ENCODE measurements around the gene CRTAC1. TPM values are rescaled to one million over a fixed set of nuclear protein-coding genes. Genes with fewer than 3 reads are reported as not detected.
A peak's percentile ranks its signal among the peaks of the same experiment; 100 is the strongest.

Gene CRTAC1
- total RNA-seq, 1 donor from 2014 or later, result 2.3 TPM

DNA sequence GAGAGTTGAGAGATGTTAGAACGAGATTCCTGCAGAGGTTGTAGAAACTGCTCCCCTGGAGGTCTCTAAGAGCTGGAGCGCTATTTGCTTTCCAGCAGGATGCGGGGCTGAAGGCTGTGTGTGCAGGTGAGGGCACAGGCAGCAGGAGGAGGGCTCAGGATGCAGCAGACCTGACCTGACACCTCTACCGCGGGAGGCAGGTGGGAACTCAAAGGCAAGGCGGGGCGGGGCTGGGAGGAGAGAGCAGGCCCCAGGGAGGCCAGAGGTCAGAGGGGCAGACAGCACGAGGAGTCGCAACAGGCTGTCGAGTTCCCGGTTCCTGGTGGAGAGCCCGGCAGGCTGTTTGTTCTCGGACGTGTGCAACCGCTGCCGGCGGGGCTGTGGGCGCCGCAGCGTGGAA lies 7.9 kb upstream of the CRTAC1 start:
- TF ChIP-seq, protein P1, sequence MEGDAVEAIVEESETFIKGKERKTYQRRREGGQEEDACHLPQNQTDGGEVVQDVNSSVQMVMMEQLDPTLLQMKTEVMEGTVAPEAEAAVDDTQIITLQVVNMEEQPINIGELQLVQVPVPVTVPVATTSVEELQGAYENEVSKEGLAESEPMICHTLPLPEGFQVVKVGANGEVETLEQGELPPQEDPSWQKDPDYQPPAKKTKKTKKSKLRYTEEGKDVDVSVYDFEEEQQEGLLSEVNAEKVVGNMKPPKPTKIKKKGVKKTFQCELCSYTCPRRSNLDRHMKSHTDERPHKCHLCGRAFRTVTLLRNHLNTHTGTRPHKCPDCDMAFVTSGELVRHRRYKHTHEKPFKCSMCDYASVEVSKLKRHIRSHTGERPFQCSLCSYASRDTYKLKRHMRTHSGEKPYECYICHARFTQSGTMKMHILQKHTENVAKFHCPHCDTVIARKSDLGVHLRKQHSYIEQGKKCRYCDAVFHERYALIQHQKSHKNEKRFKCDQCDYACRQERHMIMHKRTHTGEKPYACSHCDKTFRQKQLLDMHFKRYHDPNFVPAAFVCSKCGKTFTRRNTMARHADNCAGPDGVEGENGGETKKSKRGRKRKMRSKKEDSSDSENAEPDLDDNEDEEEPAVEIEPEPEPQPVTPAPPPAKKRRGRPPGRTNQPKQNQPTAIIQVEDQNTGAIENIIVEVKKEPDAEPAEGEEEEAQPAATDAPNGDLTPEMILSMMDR (IDR thresholded peaks at IDR 0.05; ENCODE audit: borderline replicate concordance), result no peak

DNA sequence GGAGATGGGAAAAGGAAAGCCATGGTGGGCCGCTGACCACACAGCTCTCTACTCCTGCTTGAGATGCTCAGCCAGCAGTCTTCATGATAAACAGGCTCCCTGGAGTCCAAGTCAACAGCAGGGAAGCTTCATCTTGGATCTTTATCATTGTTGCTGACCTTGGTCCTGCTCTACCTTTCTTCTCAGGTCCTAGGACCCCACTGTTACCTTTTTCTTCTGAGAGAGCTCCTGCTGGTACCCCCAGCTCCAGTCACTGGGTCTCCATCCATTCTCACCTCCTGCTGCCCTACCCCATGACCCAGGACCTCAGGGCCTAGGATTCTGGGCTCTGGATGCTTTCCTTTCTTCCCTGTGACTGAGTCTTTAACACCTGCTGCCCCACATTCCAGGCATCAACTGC lies 5.2 kb upstream of the CRTAC1 start:
- H3K27ac ChIP-seq (replicated peaks), result no peak overlapping the region
- no peak for DNase-seq
- H3K27me3 ChIP-seq (ENCODE audit: low read depth), result peaks cover 95% of the 10 kb centered on the region
- H3K9me3 ChIP-seq (replicated peaks), result no peaks in the 10 kb centered on the region
- no peak overlapping the region for H3K4me3 ChIP-seq
- H3K4me1 ChIP-seq, result peaks cover 12% of the 10 kb centered on the region
- no peaks in the 10 kb centered on the region for H3K36me3 ChIP-seq
- intact Hi-C loops (cut with micrococcal nuclease), result no loop called here
- TF ChIP-seq, protein P1 (IDR thresholded peaks at IDR 0.05; ENCODE audit: borderline replicate concordance), result no peak

More for the DNA sequence above, 7.9 kb upstream of the CRTAC1 start:
- H3K36me3 ChIP-seq, result no peaks in the 10 kb centered on the region
- H3K27me3 ChIP-seq (ENCODE audit: low read depth), result peaks cover 97% of the 10 kb centered on the region
- H3K27ac ChIP-seq (replicated peaks), result no peak overlapping the region
- no peak for DNase-seq
- H3K4me1 ChIP-seq, result peaks cover 6% of the 10 kb centered on the region
- H3K9me3 ChIP-seq (replicated peaks), result no peaks in the 10 kb centered on the region
- intact Hi-C loops (cut with micrococcal nuclease), result no loop called here
- H3K4me3 ChIP-seq, result no peak overlapping the region

DNA sequence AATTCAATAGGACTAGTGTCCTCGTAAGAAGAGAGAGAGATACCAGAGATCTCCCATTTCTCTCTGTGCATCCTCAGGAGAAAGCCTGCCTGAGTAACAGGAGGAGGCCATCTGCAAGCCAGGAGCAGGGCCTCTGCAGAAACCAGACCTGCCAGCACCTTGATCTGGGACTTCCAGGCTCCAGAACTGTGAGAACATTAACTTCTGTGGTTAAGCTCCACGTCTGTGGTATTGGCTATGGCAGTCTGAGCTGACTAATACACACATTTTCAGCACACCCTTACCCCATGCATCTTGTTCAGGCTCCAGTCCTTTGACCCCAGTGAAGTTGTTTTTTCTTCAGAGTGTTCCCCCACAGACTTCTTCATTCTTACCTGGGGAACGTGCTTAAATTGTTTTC lies 3.1 kb upstream of the CRTAC1 start:
- H3K9me3 ChIP-seq (replicated peaks), result no peaks in the 10 kb centered on the region
- no peaks in the 10 kb centered on the region for H3K36me3 ChIP-seq
- DNase-seq, result no peak
- no peak overlapping the region for H3K4me3 ChIP-seq
- peaks cover 97% of the 10 kb centered on the region for H3K27me3 ChIP-seq (ENCODE audit: low read depth)
- intact Hi-C loops (cut with micrococcal nuclease), result no loop called here
- TF ChIP-seq, protein P1 (IDR thresholded peaks at IDR 0.05; ENCODE audit: borderline replicate concordance), result no peak
- no peak overlapping the region for H3K27ac ChIP-seq (replicated peaks)
- H3K4me1 ChIP-seq, result peaks cover 21% of the 10 kb centered on the region

DNA sequence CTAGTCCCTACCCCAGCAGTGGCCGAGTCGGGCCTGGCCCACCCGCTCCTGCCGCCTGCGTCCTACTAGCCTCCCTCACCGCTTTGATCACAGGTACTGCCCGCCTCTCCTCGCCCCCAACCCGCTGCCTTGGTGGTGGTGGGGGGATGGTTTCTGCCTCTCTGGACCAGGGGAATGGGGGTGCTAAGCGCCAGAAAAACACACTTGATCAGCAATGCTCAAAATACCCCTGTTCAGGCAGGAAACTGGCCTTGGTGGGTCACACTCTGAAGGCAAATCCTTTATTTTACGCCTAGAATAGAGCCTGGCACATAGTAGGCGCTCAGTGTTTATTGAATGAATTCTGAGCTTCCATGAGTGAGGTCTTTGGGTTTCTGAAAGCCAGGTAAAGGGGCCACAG lies 1.0 kb upstream of the CRTAC1 start:
- Histone ChIP-seq H3K4me1 (peaks cover 21% of the 10 kb centered on the region), H3K27me3 (ENCODE audit: low read depth) (peaks cover 97% of the 10 kb centered on the region), H3K36me3 (no peaks in the 10 kb centered on the region), H3K9me3 (replicated peaks) (no peaks in the 10 kb centered on the region), H3K4me3 (peak overlapping the region; percentile 65), H3K27ac (replicated peaks) (no peak overlapping the region)
- TF ChIP-seq, protein P1 (IDR thresholded peaks at IDR 0.05; ENCODE audit: borderline replicate concordance), result no peak
- no peak for DNase-seq
- intact Hi-C loops (cut with micrococcal nuclease), result no loop called here

DNA sequence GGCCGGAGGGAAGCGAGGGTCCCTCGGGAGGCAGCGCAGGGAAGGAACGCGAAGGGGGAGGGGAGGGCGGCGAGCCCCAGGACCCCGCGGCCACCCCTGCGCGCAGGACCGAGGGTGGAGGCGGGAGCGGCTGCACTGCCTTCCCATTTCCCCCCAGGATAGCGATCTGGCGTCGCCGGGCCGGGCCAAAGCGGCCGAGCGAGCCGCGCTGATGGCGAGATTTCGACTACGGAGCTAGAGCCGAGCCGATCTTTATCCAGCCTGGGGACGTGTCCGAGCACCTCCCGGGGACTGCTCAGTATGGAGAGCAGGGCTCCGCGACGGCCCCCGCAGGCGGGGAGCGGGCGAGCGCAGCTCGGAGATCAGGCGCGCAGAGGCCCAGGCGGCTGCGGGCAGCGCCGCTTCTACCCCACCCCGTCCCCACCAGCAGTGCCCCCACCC lies 590 bp upstream of the CRTAC1 start:
- H3K4me3 ChIP-seq, result peak overlapping the region; percentile 65
- peaks cover 97% of the 10 kb centered on the region for H3K27me3 ChIP-seq (ENCODE audit: low read depth)
- H3K9me3 ChIP-seq (replicated peaks), result no peaks in the 10 kb centered on the region
- TF ChIP-seq, protein P1 (IDR thresholded peaks at IDR 0.05; ENCODE audit: borderline replicate concordance), result no peak
- intact Hi-C loops (cut with micrococcal nuclease), result no loop called here
- no peak for DNase-seq
- H3K36me3 ChIP-seq, result no peaks in the 10 kb centered on the region
- peaks cover 21% of the 10 kb centered on the region for H3K4me1 ChIP-seq
- no peak overlapping the region for H3K27ac ChIP-seq (replicated peaks)
